ENCODE data around the gene ST3GAL2. TPM values are rescaled to one million over a fixed set of nuclear protein-coding genes. Genes with fewer than 3 reads are reported as not detected.

Gene ST3GAL2
- total and polyA plus RNA-seq, 2 donors from 2014 or later, result 10.6 to 28.6 TPM

DNA sequence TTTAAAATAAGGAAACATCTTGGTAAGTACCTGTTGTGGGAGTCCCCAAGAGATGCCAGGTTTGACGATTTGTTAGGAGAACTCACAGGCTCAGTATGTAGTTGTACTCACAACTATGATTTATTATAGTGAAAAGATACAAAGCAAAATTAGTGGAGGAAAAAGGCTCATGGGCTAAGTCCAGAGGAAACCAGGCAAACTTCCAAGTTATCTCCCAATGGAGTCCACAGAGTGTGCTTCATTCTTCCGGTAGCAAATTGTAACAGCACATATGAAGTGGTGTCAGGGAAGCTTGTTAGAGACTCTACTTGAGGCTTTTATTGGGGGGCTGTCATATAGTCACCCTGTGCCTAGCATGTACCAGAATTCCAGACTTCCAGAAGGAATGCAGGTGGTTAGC lies 89.9 kb downstream of the ST3GAL2 start:
- no peak overlapping the region for H3K9ac ChIP-seq (ENCODE audit: low read length in 3 of 3)
- peaks cover 0 to 11% (median 3%) of the 10 kb centered on the region in 3 donors for H3K4me1 ChIP-seq (ENCODE audit: control insufficient read depth in 2 of 3, insufficient read depth in 2 of 3, low read depth in 1 of 3, low read length in 3 of 3)
- DNase-seq (no peak), FAIRE-seq (no peak)
- intact Hi-C loops (cut with DNase I), result no loop called here
- H3K27me3 ChIP-seq (ENCODE audit: control insufficient read depth, insufficient read depth, low read length), result no peaks in the 10 kb centered on the region
- no peak overlapping the region for H3K27ac ChIP-seq (ENCODE audit: low read depth in 2 of 2, low read length in 2 of 2)
- H3K4me3 ChIP-seq (ENCODE audit: low read length in 3 of 3), result no peak overlapping the region
- peaks cover 2 to 12% (median 3%) of the 10 kb centered on the region in 3 donors for H3K36me3 ChIP-seq (ENCODE audit: control insufficient read depth in 2 of 3, insufficient read depth in 3 of 3, low read length in 3 of 3)
- H3K9me3 ChIP-seq (ENCODE audit: control insufficient read depth in 2 of 3, insufficient read depth in 1 of 3, low read length in 3 of 3), result no peaks in the 10 kb centered on the region
- TF ChIP-seq, protein P1, sequence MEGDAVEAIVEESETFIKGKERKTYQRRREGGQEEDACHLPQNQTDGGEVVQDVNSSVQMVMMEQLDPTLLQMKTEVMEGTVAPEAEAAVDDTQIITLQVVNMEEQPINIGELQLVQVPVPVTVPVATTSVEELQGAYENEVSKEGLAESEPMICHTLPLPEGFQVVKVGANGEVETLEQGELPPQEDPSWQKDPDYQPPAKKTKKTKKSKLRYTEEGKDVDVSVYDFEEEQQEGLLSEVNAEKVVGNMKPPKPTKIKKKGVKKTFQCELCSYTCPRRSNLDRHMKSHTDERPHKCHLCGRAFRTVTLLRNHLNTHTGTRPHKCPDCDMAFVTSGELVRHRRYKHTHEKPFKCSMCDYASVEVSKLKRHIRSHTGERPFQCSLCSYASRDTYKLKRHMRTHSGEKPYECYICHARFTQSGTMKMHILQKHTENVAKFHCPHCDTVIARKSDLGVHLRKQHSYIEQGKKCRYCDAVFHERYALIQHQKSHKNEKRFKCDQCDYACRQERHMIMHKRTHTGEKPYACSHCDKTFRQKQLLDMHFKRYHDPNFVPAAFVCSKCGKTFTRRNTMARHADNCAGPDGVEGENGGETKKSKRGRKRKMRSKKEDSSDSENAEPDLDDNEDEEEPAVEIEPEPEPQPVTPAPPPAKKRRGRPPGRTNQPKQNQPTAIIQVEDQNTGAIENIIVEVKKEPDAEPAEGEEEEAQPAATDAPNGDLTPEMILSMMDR (IDR thresholded peaks at IDR 0.05; ENCODE audit: borderline replicate concordance, extremely low read depth, insufficient read depth), result no peak

- H3K36me3 ChIP-seq (ENCODE audit: control insufficient read depth in 2 of 3, insufficient read depth in 3 of 3, low read length in 3 of 3), result peaks cover 0 to 7% (median 0%) of the 10 kb centered on the region in 3 donors
- intact Hi-C loops (cut with DNase I), result no loop called here
- peaks cover 0 to 11% (median 3%) of the 10 kb centered on the region in 3 donors for H3K4me1 ChIP-seq (ENCODE audit: control insufficient read depth in 2 of 3, insufficient read depth in 2 of 3, low read depth in 1 of 3, low read length in 3 of 3)
- H3K9me3 ChIP-seq (ENCODE audit: control insufficient read depth in 2 of 3, insufficient read depth in 1 of 3, low read length in 3 of 3), result no peaks in the 10 kb centered on the region
- no peak overlapping the region for H3K27ac ChIP-seq (ENCODE audit: low read depth in 2 of 2, low read length in 2 of 2)
- H3K4me3 ChIP-seq (ENCODE audit: low read length in 3 of 3), result peak overlapping the region; percentile 93 to 98 (median 93)
- FAIRE-seq, result no peak
- H3K27me3 ChIP-seq (ENCODE audit: control insufficient read depth, insufficient read depth, low read length), result no peaks in the 10 kb centered on the region
- DNase-seq, result peak in 3 of 5 donors; percentile 2 to 52 (median 40)
- H3K9ac ChIP-seq (ENCODE audit: low read length in 3 of 3), result peak overlapping the region in 1 of 3 donors; percentile 82
- TF ChIP-seq, protein P1 (IDR thresholded peaks at IDR 0.05; ENCODE audit: borderline replicate concordance, extremely low read depth, insufficient read depth), result no peak
Measured at GRCh38 chr16:70345840-70346239, 93.1 kb downstream of the ST3GAL2 start.

DNA sequence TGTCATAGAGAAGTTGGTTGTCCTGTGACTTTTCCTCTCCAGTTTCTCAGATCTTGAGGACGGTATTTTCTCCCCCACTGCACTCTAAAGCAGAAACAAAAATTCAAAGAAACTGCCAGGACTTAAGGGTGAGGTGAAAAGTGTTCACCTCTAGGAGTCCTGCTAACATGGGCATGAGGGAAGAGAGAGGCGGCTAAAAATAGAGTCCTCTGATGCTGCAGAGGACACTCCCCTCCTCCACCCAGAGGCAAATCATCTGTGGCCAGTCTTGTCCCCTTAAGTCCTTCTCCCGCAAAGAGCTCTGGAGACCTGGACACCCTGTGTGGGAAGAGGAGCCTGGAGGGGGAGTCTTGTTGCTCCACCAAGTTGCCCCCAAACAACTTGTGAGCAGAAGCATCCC lies 96.9 kb downstream of the ST3GAL2 start:
- Histone ChIP-seq H3K9ac (ENCODE audit: low read length in 3 of 3) (no peak overlapping the region), H3K4me1 (ENCODE audit: control insufficient read depth in 2 of 3, insufficient read depth in 2 of 3, low read depth in 1 of 3, low read length in 3 of 3) (peaks cover 0 to 4% (median 3%) of the 10 kb centered on the region in 3 donors), H3K27me3 (ENCODE audit: control insufficient read depth, insufficient read depth, low read length) (no peaks in the 10 kb centered on the region), H3K9me3 (ENCODE audit: control insufficient read depth in 2 of 3, insufficient read depth in 1 of 3, low read length in 3 of 3) (no peaks in the 10 kb centered on the region), H3K36me3 (ENCODE audit: control insufficient read depth in 2 of 3, insufficient read depth in 3 of 3, low read length in 3 of 3) (no peaks in the 10 kb centered on the region), H3K4me3 (ENCODE audit: low read length in 3 of 3) (no peak overlapping the region), H3K27ac (ENCODE audit: low read depth in 2 of 2, low read length in 2 of 2) (no peak overlapping the region)
- DNase-seq, result peak in 1 of 5 donors; percentile 27
- intact Hi-C loops (cut with DNase I), result no loop called here
- TF ChIP-seq, protein P1 (IDR thresholded peaks at IDR 0.05; ENCODE audit: borderline replicate concordance, extremely low read depth, insufficient read depth), result no peak
- no peak for FAIRE-seq

DNA sequence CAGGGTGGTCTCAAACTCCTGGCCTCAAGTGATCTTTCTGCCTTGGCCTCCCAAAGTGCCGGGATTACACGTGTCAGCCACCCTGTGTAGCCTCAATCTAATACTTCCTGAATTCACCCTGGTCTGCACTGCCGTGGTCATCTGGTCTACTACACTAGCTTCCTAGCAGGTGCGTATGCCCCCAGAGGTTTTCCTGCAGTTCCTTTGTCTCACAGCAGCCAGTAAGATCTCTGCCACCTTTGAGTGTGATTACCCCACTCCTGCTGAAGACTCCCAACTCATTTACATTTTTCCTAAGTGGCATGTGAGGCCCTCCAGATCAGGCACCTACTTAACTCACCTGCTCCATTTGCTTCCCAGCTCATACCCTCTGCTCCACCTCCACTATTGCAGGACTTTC lies 97.3 kb downstream of the ST3GAL2 start:
- FAIRE-seq (no peak), DNase-seq (peak in 1 of 5 donors; percentile 8)
- Histone ChIP-seq H3K4me3 (ENCODE audit: low read length in 3 of 3) (no peak overlapping the region), H3K27ac (ENCODE audit: low read depth in 2 of 2, low read length in 2 of 2) (no peak overlapping the region), H3K9me3 (ENCODE audit: control insufficient read depth in 2 of 3, insufficient read depth in 1 of 3, low read length in 3 of 3) (no peaks in the 10 kb centered on the region), H3K4me1 (ENCODE audit: control insufficient read depth in 2 of 3, insufficient read depth in 2 of 3, low read depth in 1 of 3, low read length in 3 of 3) (peaks cover 0 to 4% (median 3%) of the 10 kb centered on the region in 3 donors), H3K27me3 (ENCODE audit: control insufficient read depth, insufficient read depth, low read length) (no peaks in the 10 kb centered on the region), H3K9ac (ENCODE audit: low read length in 3 of 3) (no peak overlapping the region), H3K36me3 (ENCODE audit: control insufficient read depth in 2 of 3, insufficient read depth in 3 of 3, low read length in 3 of 3) (no peaks in the 10 kb centered on the region)
- TF ChIP-seq, protein P1 (IDR thresholded peaks at IDR 0.05; ENCODE audit: borderline replicate concordance, extremely low read depth, insufficient read depth), result no peak
- intact Hi-C loops (cut with DNase I), result no loop called here
